Measurements from ENCODE around the gene HS3ST5. TPM values are rescaled to one million over a fixed set of nuclear protein-coding genes. Genes with fewer than 3 reads are reported as not detected.

The HS3ST5 gene
- total RNA-seq, 4 donors from 2014 or later = 0.42 to 2.8 TPM; not detected in 2

DNA sequence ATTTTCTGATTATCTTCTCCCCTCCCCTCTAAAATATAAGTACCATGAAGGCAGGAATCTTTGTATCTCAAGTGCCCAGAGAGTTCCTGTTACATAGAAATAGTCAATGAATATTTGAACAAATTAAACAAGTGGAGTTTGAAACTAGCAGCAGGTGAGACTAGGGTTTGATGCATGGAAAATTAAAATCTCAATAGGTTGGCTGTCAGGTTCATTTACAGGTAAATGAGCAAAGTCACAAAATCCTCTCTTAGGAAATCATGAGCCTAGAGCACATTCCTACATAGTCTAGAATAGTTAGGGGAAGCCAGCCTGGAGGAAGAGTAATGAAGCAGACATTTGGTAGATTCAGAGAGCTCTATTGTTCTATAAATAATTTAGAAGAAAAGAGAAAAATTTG is 140.4 kb downstream of the HS3ST5 start:
- Histone ChIP-seq H3K4me1 (no peaks in the 10 kb centered on the region), H3K36me3 (no peaks in the 10 kb centered on the region), H3K27me3 (no peaks in the 10 kb centered on the region), H3K27ac (no peak overlapping the region), H3K9me3 (no peaks in the 10 kb centered on the region), H3K4me3 (no peak overlapping the region)
- DNase-seq (ENCODE audit: low spot score in 2 of 2) = no peak
- TF ChIP-seq CTCF (IDR thresholded peaks at IDR 0.05) = no peak

GRCh38 chr6:114200891-114201290 is 141.9 kb downstream of the HS3ST5 start:
- no peaks in the 10 kb centered on the region for H3K36me3 ChIP-seq
- no peak for TF ChIP-seq CTCF (IDR thresholded peaks at IDR 0.05)
- no peak for TF ChIP-seq EP300 (IDR thresholded peaks at IDR 0.05)
- TF ChIP-seq POLR2A (IDR thresholded peaks at IDR 0.05) = no peak
- no peak for DNase-seq (ENCODE audit: low spot score in 2 of 2)
- H3K27me3 ChIP-seq = no peaks in the 10 kb centered on the region
- H3K4me1 ChIP-seq = no peaks in the 10 kb centered on the region
- 78 to 80% methylated on average over 3 of the region's 3 CpGs for WGBS, 2 donors
- H3K4me3 ChIP-seq = no peak overlapping the region
- H3K27ac ChIP-seq = no peak overlapping the region
- H3K9me3 ChIP-seq = no peaks in the 10 kb centered on the region

DNA sequence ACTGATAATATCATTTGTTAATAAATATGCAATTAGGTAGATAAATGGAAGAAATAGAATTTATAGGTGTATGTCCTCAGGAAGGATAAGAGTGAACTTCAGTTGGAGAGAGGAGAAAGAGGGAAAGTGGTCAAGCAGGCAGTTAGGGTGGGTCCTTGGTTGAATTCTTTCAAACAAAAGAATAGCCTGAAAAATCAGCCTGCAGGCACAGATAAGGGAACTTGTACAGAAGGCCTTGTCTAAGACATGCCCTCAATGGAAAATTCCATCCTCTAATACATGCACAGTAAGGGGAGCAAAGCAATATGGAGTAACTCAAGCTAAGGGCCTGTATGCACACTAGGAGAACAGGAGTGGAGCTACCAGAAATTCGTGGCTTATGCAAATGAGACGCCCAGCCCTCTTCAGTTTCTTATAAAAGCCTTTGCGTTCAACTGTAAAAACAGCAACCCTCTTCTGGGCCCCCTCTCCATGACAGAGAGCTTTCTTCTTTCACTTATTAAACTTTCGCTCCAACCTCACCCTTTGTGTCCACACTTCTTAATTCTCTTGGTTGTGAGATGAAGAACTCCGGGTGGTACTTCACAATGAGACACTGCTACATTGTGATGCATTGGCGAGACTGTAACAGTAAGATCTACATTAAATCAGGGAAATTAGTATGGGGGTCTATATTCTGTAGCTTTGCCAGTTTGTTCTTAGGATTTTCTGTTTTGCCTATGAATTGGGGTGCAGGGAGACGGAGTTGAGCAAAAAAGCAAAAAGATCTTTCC is 147.0 kb downstream of the HS3ST5 start:
- H3K4me1 ChIP-seq = peaks cover 0 to 12% (median 0%) of the 10 kb centered on the region in 4 donors
- TF ChIP-seq POLR2A (IDR thresholded peaks at IDR 0.05) (no peak), CTCF (IDR thresholded peaks at IDR 0.05) (no peak), EP300 (IDR thresholded peaks at IDR 0.05) (no peak)
- H3K4me3 ChIP-seq = no peak overlapping the region
- no peaks in the 10 kb centered on the region for H3K36me3 ChIP-seq
- no peaks in the 10 kb centered on the region for H3K27me3 ChIP-seq
- no peak for DNase-seq (ENCODE audit: low spot score in 2 of 2)
- WGBS, 2 donors = 84 to 87% methylated on average over 7 of the region's 7 CpGs
- no peak overlapping the region for H3K27ac ChIP-seq
- H3K9me3 ChIP-seq = no peaks in the 10 kb centered on the region

DNA sequence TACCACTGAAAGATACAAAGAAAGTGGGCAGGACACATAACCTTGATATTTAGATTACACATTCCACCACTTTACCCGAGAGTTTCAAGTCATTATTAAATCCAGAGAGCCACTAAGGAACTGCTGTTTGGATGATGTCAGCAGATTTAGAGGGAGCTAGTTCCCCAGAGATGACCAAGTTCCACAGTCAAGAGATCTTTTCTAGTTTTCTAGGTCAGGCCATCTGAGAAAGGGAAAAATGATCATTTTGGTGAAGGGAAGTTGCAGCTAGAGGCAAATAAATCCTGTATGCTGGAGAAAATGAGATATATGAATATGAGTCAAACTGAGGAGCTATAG is 147.8 kb downstream of the HS3ST5 start:
- TF ChIP-seq EP300 (IDR thresholded peaks at IDR 0.05) = no peak
- TF ChIP-seq POLR2A (IDR thresholded peaks at IDR 0.05) = no peak
- no peak for TF ChIP-seq CTCF (IDR thresholded peaks at IDR 0.05)
- Histone ChIP-seq H3K4me1 (peaks cover 0 to 12% (median 0%) of the 10 kb centered on the region in 4 donors), H3K4me3 (no peak overlapping the region), H3K9me3 (no peaks in the 10 kb centered on the region), H3K27me3 (no peaks in the 10 kb centered on the region), H3K27ac (no peak overlapping the region), H3K36me3 (no peaks in the 10 kb centered on the region)
- DNase-seq (ENCODE audit: low spot score in 2 of 2) = no peak
- WGBS, 2 donors = 4 to 36% methylated on average over 1 of the region's 1 CpG

DNA sequence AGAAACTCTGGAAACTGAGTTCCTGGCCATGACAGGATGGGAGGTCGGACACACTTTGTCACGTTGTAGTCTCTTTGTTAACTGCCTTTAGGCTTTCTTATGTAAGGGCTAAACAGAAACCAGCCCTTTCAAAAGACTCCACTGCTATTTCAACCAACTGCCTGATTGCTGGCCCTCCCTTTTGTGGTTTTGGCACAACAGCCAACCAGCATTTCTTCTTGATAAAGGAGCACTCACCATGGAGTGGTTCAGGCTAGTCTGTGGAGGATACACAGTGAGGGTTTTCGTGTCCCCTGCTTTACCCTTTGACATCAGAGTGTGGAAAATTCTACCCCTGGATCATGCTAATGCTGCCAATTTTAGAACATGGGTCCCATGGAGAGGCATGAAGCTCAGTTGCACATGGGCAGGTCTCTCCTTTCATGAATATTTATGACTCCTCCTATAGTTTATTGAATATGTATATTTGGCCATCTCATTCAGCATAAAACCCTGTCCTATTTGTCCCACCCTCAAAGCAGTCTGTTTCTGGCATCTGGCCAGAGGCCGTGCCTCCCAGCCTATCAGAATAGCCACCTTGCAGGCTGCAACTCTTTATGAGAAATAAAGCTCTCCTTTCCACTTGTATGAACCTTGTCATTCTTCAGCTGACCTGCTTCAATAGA is 148.3 kb downstream of the HS3ST5 start:
- WGBS, 2 donors = 36 to 45% methylated on average over 4 of the region's 4 CpGs
- no peaks in the 10 kb centered on the region for H3K36me3 ChIP-seq
- peaks cover 0 to 12% (median 0%) of the 10 kb centered on the region in 4 donors for H3K4me1 ChIP-seq
- no peaks in the 10 kb centered on the region for H3K27me3 ChIP-seq
- no peak overlapping the region for H3K4me3 ChIP-seq
- no peaks in the 10 kb centered on the region for H3K9me3 ChIP-seq
- no peak for DNase-seq (ENCODE audit: low spot score in 2 of 2)
- TF ChIP-seq CTCF (IDR thresholded peaks at IDR 0.05) = no peak
- no peak for TF ChIP-seq EP300 (IDR thresholded peaks at IDR 0.05)
- no peak for TF ChIP-seq POLR2A (IDR thresholded peaks at IDR 0.05)
- peak overlapping the region in 1 of 4 donors; percentile 60 for H3K27ac ChIP-seq
